SKM-1 treated with dmso at 0.1 percent for 144 hours (cell line): Measurements from ENCODE around the gene SAA2.
"Not testable (repeated sequence)": the region's sequence is repeated elsewhere in the genome, so short reads cannot be mapped to it uniquely, and the experiment has no call there.

ENCODE experiments used
- DNase-seq: peaks from one replicate; lab custom pipeline; 2025; ENCODE audit not compliant: unreplicated experiment; lab: John Stamatoyannopoulos, UW

The SAA2 gene

GRCh38 chr11:18197738-18198137 lies 50.7 kb downstream of the SAA2 start:
- DNase-seq = not testable (repeated sequence)

DNA sequence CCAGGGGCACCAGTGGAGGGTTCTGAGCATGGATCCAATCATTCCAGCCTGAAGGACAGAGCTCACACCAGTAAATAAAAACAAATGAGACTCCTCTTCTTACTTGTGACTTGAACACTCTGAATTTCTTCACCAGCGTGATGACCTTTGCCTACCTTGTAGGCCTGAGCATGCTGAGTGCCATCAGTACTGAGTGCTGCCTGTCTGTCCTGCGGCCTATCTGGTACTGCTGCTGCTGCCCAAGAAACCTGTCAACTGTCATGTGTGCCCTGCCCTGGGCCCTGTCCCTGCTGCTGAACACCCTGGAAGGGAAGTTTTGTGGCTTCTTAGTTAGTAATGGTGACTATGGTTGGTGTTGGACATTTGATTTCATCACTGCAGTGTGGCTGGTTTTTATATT lies 51.9 kb downstream of the SAA2 start:
- DNase-seq = no peak
